Colonic mucosa (tissue), 4 donors: Measurements from ENCODE around the gene HES5. TPM values are rescaled to one million over a fixed set of nuclear protein-coding genes. Genes with fewer than 3 reads are reported as not detected.

Experiments
- DNase-seq: peaks from one replicate; pipeline ENCODE4 v3.0.0-alpha.2; 2020
- H3K27ac ChIP-seq: fragments of 200-600 bp; one replicate; pipeline ENCODE4 v1.8.0; 2021
- H3K27me3 ChIP-seq: fragments of 200-600 bp; one replicate; pipeline ENCODE4 v1.8.0; 2021
- H3K36me3 ChIP-seq: fragments of 200-600 bp; one replicate; pipeline ENCODE4 v1.8.0; 2021
- H3K4me1 ChIP-seq: fragments of 200-600 bp; one replicate; pipeline ENCODE4 v1.8.0; 2021; ENCODE audit warnings: mild to moderate bottlenecking
- H3K4me3 ChIP-seq: fragments of 200-600 bp; one replicate; pipeline ENCODE4 v1.8.0; 2021
- H3K9ac ChIP-seq, 2 donors: one replicate each; pipeline ENCODE4 v1.7.0; 2013; ENCODE audit warnings: control low read depth in 2 of 2, low read depth in 2 of 2, low read length in 2 of 2
- H3K9me3 ChIP-seq: fragments of 200-600 bp; one replicate; pipeline ENCODE4 v1.8.0; 2021
- CTCF ChIP-seq: fragments of 200-600 bp; IDR thresholded peaks from one replicate; pipeline ENCODE4 v1.8.0; 2022; ENCODE audit warnings: antibody characterized with exemption, mild to moderate bottlenecking
- intact Hi-C: fragments of 100-400 bp; cut with DNase I; formaldehyde crosslinking; loops from one replicate; pipeline ENCODE4 v1.14.1; 2022
- total RNA-seq, 2 donors: library from RNA; stranded (reverse); fragmentation: NEBNext Ultra II Directional in 1 of 2; extraction: Animal tissue kit (Norgen Biotek cat#: 25700) in 1 of 2; gene quantifications; one replicate each; pipeline ENCODE4 v1.2.1, GENCODE V29; 2021
- donor health status: healthy.
- donor health status: DM: no; HTN: no; CAD: no.
- donor health status: DM: no; HTN: no; CAD: no.

The HES5 gene
- total RNA-seq, 2 donors from 2014 or later, result 2.5 to 4.2 TPM

- Histone ChIP-seq H3K4me1 (no peaks in the 10 kb centered on the region), H3K27ac (no peak overlapping the region), H3K4me3 (no peak overlapping the region), H3K9me3 (no peaks in the 10 kb centered on the region), H3K27me3 (peaks cover 27% of the 10 kb centered on the region), H3K36me3 (peaks cover 24% of the 10 kb centered on the region), H3K9ac (no peak overlapping the region)
- no peak for DNase-seq
- TF ChIP-seq CTCF, result no peak
- intact Hi-C loops, result no loop called here
Measured at GRCh38 chr1:2506901-2507565, 23.0 kb downstream of the HES5 start.

- no peak for DNase-seq
- no peak for TF ChIP-seq CTCF
- Histone ChIP-seq H3K36me3 (peaks cover 16% of the 10 kb centered on the region), H3K4me1 (no peaks in the 10 kb centered on the region), H3K27ac (no peak overlapping the region), H3K4me3 (no peak overlapping the region), H3K27me3 (peaks cover 27% of the 10 kb centered on the region), H3K9ac (no peak overlapping the region), H3K9me3 (no peaks in the 10 kb centered on the region)
- intact Hi-C loops, result no loop called here
Measured at GRCh38 chr1:2506007-2506860, 23.8 kb downstream of the HES5 start.

GRCh38 chr1:2505461-2505994 lies 24.5 kb downstream of the HES5 start:
- Histone ChIP-seq H3K36me3 (peaks cover 11% of the 10 kb centered on the region), H3K9ac (no peak overlapping the region), H3K4me1 (no peaks in the 10 kb centered on the region), H3K4me3 (no peak overlapping the region), H3K27ac (no peak overlapping the region), H3K9me3 (no peaks in the 10 kb centered on the region), H3K27me3 (peaks cover 27% of the 10 kb centered on the region)
- intact Hi-C loops, result no loop called here
- no peak for TF ChIP-seq CTCF
- no peak for DNase-seq

- intact Hi-C loops, result no loop called here
Measured at GRCh38 chr1:2504949-2505272, 25.2 kb downstream of the HES5 start.

More at GRCh38 chr1:2504949-2505272, 25.2 kb downstream of the HES5 start:
- no peak for DNase-seq
- H3K4me3 ChIP-seq, result no peak overlapping the region
- TF ChIP-seq CTCF, result no peak
- H3K36me3 ChIP-seq, result peaks cover 7% of the 10 kb centered on the region
- no peaks in the 10 kb centered on the region for H3K4me1 ChIP-seq
- no peaks in the 10 kb centered on the region for H3K9me3 ChIP-seq
- no peak overlapping the region for H3K27ac ChIP-seq
- H3K9ac ChIP-seq, result no peak overlapping the region
- peaks cover 27% of the 10 kb centered on the region for H3K27me3 ChIP-seq
